ENCODE measurements around the gene MX2.
"Not testable (repeated sequence)": the region's sequence is repeated elsewhere in the genome, so short reads cannot be mapped to it uniquely, and the experiment has no call there.

MX2 gene

DNA sequence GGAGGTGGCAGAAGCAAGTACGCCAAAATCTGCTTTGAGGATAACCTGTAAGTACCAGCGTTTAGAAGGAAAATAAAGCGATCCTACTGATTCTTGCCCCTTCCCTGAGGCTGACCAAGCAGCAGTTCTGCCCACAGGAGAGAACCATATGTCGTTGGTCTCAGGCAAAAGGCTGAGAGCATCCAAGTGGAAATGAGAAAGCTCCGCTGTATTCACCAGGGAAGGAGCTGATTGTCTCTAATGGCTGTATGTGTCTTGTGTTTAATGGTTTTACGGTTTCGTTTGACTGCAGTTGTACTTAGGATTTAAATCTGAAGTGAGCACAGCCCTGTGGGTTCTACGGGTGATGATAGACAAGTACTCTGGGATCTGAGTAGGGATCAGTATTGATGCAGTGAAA lies 23.4 kb upstream of the MX2 start:
- DNase-seq, result no peak

GRCh38 chr21:41342035-41342434 lies 19.8 kb upstream of the MX2 start:
- DNase-seq, result no peak

DNA sequence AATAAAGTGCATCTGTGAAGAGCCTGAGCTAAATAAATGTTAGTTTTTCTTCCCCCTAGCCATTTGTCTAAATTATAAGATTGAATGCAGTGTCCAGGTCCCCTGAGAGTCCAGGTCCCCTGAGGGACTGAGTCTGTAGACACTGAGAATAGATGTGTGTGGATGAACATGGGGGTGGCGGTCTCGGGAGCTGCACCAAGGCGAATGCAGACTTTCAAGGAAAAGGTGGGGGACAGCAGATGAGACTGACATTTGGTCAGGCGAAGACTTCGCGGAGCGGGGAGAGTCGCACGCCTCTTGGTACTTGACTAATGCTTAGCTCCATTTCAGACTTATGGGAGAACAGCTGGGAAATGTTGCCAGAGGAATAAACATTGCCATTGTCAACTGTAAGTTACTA lies 17.7 kb upstream of the MX2 start:
- DNase-seq, result no peak

- DNase-seq, result no peak
Measured at GRCh38 chr21:41345356-41345755, 16.5 kb upstream of the MX2 start.

DNA sequence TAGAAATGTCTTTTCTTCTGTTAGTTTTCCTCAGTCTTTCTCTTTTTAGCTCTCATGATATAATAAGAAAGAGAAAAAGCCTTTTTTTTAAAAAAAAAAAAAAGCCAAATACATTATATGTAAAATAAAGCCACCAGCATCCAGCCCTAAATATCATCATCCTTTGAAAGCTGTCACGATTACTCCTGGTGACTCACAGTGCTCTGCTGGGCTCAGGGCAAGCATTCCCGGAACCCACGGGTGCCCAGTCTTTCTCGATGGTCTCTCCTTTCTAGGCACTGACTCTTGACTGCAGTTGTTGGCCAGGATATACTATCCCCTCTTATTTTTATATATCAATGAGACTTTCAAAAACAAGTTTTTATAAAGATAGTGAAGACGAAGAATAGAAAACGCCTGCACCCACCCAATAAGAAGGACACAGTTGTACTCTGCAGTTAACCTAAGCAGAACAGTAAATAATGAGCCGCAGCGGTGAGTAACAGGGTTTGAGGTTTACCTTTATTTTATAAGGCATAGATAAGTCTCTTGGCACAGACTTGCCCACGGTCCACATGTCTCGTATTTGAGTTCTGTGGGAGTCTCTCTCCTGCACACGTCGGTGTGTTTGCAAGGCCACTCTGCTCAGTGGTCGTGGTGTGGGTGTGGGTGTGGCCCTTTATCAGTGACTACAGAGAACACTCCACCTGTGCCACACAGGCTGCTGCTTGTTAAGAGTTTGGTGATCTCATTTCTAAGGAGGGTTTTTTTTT lies 15.7 kb upstream of the MX2 start:
- DNase-seq, result no peak

DNA sequence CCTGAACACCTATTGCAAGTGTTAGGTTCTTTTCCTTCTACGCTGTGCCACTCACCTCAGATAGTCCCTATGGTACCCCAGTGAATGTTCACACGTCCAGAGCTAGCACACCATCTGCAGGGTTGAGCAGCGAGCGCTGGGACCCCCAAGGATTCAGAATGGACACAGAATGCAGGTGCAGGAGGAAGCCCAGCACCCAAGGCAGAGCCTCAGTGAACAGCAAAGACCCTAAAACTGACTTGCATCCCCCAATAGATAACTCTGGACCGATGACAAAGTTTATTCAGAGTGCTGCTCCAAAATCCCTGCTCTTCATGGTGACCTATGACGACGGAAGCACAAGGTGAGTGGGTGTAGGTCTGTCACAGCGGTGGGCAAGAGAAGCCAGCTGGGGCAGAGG lies 15.1 kb upstream of the MX2 start:
- no peak for DNase-seq

DNA sequence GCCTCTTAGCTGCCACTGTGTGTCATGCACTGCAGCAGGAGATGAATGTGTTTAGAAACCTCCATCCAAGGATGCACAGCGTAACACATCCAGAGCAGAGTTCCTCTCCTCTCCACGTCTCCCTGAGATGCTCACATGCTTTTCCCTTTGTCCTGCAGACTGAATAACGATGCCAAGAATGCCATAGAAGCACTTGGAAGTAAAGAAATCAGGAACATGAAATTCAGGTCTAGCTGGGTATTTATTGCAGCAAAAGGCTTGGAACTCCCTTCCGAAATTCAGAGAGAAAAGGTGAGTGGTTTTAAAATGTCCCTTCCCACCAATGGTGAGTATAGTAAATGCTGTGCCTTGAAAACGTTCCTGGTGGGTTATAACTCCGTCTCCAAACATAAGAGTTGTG lies 13.4 kb upstream of the MX2 start:
- no peak for DNase-seq

DNA sequence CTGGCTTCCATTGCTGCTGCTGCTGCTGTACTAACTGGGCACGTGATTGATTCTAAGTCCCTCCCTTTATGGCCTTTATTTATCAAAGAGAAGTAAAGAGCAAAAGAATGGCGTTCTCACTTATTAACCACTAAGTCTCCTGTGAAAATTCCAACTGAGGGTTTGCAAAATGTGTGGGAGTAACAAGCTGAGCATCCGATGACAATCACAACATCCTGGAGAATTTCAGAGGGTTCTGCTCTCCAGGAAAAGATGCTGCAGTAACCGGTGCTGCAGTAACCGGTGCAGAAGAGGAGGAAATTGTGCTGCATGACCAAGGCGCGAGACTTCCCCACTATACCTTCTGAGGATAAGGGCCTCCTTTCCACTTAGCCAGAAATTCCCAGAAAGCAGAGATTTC lies 12.7 kb upstream of the MX2 start:
- DNase-seq, result no peak

- no peak for DNase-seq
Measured at GRCh38 chr21:41349619-41350390, 12.0 kb upstream of the MX2 start.

DNA sequence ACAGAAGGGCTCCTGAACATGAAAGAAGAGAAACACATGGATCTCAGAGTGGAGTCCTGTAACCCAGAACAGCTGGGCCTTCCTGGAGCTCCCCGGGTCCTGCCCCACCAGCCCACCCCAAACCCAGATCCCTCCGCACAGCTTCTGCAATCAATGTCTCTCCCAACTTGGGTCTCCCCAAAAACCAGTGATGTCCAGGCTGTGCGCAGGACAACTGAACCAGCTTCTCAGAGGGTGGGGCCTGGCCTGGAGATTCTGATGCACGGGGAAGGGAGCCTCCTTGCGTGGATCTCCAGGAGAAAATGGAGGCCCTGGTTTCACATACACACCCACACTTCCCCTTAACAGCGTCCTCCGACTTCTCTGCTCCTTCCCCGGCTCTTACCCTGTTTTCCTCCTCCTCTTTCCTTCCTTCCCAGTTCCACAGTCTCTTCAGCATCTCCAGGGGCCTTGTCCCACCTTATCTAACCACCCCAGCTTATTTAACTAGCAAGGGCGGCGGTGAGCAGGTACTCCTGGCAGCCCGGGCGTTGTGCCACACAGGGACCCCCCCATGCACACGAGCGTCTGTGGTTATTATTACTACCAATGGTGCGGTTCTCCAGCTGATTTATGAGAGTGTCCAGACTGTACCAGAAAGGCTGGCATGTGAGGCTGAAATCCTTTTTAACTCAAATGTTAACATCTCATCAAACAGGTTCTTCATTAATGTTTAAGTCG lies 11.2 kb upstream of the MX2 start:
- DNase-seq, result no peak

- DNase-seq, result no peak
Measured at GRCh38 chr21:41357546-41357945, 4.3 kb upstream of the MX2 start.

- DNase-seq, result no peak
Measured at GRCh38 chr21:41358193-41359166, 3.3 kb upstream of the MX2 start.

DNA sequence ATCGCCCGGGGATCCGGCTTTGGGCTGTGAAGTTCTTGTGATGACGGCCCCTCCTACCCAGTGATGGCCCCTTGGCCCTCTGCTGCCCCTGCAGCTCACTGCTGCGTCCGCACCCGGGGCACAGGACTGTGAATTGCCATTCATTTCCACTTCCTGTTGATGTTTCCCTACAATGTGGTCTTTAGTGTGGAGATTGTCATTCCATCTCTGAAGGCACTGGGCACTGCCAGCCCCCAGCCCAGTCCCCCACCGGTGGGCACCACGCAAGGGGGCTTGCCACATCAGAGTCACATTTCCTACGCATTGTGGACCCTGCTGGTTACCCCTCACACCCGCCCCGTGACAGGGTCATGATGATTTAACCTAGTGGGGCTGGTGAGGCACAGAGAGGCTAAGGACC lies 2.5 kb upstream of the MX2 start:
- DNase-seq, result no peak

DNA sequence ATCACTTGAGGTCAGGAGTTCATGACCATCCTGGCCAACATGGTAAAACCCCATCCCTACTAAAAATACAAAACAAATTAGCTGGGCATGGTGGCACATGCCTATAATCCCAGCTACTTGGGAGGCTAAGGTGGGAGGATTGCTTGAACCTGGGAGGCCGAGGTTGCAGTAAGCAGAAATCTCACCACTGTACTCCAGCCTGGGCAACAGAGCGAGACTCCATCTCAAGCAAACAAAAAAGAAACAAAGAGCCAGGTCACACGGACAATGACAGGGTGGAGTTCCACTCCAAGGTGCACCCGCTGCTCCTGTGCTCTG lies 2.1 kb upstream of the MX2 start:
- not testable (repeated sequence) for DNase-seq

DNA sequence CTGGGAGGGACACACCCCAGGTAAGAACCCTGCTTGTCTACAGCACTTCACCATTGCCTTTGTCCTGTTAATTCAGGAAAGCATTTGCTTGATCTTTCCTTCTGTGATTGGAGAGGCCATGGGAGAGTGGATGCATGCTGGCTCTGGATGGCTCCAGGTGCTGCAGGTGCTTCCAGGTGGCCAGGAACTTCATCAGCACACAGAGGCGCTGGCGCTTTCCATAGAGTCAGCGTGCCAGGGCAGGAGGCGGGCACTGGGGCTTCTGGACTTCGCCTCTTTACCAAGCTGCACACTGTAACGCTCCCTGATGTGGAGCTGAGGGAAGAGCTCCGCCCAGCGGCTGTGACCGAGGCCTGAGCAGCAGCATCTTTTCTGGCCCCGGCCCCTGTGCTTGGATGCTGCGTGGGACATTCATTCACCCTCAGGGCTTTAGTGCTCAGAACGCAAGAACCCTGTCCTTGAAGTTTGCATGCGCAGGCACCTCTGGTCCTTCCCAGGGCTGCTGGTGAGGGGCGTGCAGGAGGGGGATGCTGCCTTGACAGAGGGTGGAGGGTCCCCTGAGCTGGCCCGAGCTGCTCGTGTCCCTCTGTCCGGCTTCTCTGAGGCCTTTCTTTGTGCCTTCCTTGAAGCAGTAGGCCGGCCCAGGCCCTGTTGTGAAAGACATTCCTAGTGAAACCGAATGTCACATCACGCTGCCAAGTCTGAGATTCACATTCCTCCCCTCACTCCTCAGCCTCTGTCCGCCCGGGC lies 1.6 kb upstream of the MX2 start:
- DNase-seq, result peak; percentile 66

GRCh38 chr21:41361053-41361785 lies 608 bp upstream of the MX2 start:
- DNase-seq, result no peak

GRCh38 chr21:41362605-41363369 lies 960 bp downstream of the MX2 start:
- DNase-seq, result no peak

- no peak for DNase-seq
Measured at GRCh38 chr21:41363370-41364270, 1.8 kb downstream of the MX2 start.

- no peak for DNase-seq
Measured at GRCh38 chr21:41364308-41364707, 2.5 kb downstream of the MX2 start.

Data from NCI-H526 treated with DMSO at 0.1 percent for 48 hours (cell line).